GM12891 (cell line): ENCODE measurements around the gene SLC30A2.

ENCODE experiments used
- PAX5 ChIP-seq: IDR thresholded peaks from 2 replicates; pipeline ENCODE4 v1.6.1; 2011; ENCODE audit warnings: low read length, moderate library complexity, mild to moderate bottlenecking; ENCODE audit not compliant: insufficient read depth, severe bottlenecking
- POLR2A ChIP-seq: IDR thresholded peaks from 2 replicates; pipeline ENCODE4 v1.6.1; 2011; ENCODE audit warnings: low read depth, low read length, control low read depth
- POLR2AphosphoS5 ChIP-seq: IDR thresholded peaks from 2 replicates; pipeline ENCODE4 v1.6.1; 2011; ENCODE audit warnings: low read depth, low read length, control low read depth
- SPI1 ChIP-seq: IDR thresholded peaks from 2 replicates; pipeline ENCODE4 v1.6.1; 2011; ENCODE audit warnings: low read depth, low read length, control low read depth
- TAF1 ChIP-seq: IDR thresholded peaks from 2 replicates; pipeline ENCODE4 v1.6.1; 2011; ENCODE audit warnings: low read depth, low read length, control low read depth

- no peak for TF ChIP-seq POLR2A
- no peak for TF ChIP-seq POLR2AphosphoS5
- TF ChIP-seq TAF1 = no peak
- TF ChIP-seq PAX5 = no peak
- TF ChIP-seq SPI1 = no peak
These were observed 25.6 kb downstream of the SLC30A2 start for GRCh38 chr1:26020330-26020768.
